RWPE1 (cell line): ENCODE measurements around the gene VWA5B1.

Experiments used
- CTCF ChIA-PET: fragments of 350-600 bp; sonication (Branson Sonifier 250); formaldehyde crosslinking; extraction: SDS; loops from one replicate; lab custom pipeline; 2021; lab: Yijun Ruan, JAX
- POLR2A ChIA-PET: fragments of 400-600 bp; formaldehyde crosslinking; extraction: SDS; loops from one replicate; lab custom pipeline; 2020; ENCODE audit warnings: antibody characterized with exemption; ENCODE audit not compliant: low non-redundant PET; lab: Yijun Ruan, JAX
- DNase-seq: peaks from one replicate; pipeline ENCODE4 v3.0.0; 2012; ENCODE audit warnings: low spot score
- H3K27ac ChIP-seq: fragments of 450-650 bp; 2 replicates; pipeline ENCODE4 v1.5.1; 2017
- TF ChIP-seq, protein P1 (sequence below): fragments of 450-650 bp; conservative IDR thresholded peaks from 2 replicates; pipeline ENCODE4 v1.5.1; 2017; ENCODE audit warnings: low read depth, mild to moderate bottlenecking

Gene VWA5B1

GRCh38 chr1:20291645-20292084 is 990 bp downstream of the VWA5B1 start:
- no peak for DNase-seq
- H3K27ac ChIP-seq = no peak overlapping the region
- CTCF ChIA-PET = no interaction called here
- TF ChIP-seq, protein P1, sequence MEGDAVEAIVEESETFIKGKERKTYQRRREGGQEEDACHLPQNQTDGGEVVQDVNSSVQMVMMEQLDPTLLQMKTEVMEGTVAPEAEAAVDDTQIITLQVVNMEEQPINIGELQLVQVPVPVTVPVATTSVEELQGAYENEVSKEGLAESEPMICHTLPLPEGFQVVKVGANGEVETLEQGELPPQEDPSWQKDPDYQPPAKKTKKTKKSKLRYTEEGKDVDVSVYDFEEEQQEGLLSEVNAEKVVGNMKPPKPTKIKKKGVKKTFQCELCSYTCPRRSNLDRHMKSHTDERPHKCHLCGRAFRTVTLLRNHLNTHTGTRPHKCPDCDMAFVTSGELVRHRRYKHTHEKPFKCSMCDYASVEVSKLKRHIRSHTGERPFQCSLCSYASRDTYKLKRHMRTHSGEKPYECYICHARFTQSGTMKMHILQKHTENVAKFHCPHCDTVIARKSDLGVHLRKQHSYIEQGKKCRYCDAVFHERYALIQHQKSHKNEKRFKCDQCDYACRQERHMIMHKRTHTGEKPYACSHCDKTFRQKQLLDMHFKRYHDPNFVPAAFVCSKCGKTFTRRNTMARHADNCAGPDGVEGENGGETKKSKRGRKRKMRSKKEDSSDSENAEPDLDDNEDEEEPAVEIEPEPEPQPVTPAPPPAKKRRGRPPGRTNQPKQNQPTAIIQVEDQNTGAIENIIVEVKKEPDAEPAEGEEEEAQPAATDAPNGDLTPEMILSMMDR = no peak
- POLR2A ChIA-PET = no interaction called here

GRCh38 chr1:20298626-20299025 is 8.0 kb downstream of the VWA5B1 start:
- no peak for DNase-seq
- no peak overlapping the region for H3K27ac ChIP-seq
- CTCF ChIA-PET = no interaction called here
- TF ChIP-seq, protein P1 = no peak
- POLR2A ChIA-PET = no interaction called here

GRCh38 chr1:20301463-20302107 is 10.9 kb downstream of the VWA5B1 start:
- ChIA-PET CTCF (no interaction called here), POLR2A (no interaction called here)
- no peak for DNase-seq
- H3K27ac ChIP-seq = no peak overlapping the region
- TF ChIP-seq, protein P1 = no peak

- POLR2A ChIA-PET = no interaction called here
- no peak for DNase-seq
- H3K27ac ChIP-seq = no peak overlapping the region
- CTCF ChIA-PET = no interaction called here
- TF ChIP-seq, protein P1 = no peak
Measured at GRCh38 chr1:20302108-20302471, 11.4 kb downstream of the VWA5B1 start.

- TF ChIP-seq, protein P1 = no peak
- CTCF ChIA-PET = interaction anchor here (0.8 kb wide), 1 partner anchor 210 kb away, joined by 3 read pairs; no protein-coding TSS in a partner anchor
- no peak overlapping the region for H3K27ac ChIP-seq
- no peak for DNase-seq
- POLR2A ChIA-PET = no interaction called here
Measured at GRCh38 chr1:20307026-20307425, 16.4 kb downstream of the VWA5B1 start.

DNA sequence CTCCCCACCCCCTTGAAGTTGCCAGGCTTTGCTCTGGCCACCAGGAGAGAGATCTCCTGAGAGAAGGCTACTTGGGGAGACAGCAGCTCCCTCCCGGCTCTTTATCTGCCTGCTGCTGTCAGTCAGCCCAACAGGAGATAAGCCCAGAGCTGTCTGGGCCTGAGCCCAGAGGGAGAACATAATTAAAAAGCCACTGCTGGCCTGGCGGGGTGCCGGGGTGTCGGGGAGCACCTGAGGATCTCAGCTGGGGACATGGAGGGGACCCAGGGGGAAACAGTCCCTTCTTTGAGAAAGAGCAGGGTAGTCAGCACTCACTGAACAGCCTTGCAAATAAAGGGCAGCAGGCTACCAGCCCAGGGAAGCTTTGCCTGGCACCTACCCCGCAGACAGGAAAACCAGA is 17.9 kb downstream of the VWA5B1 start:
- H3K27ac ChIP-seq = no peak overlapping the region
- TF ChIP-seq, protein P1 = no peak
- ChIA-PET CTCF (no interaction called here), POLR2A (no interaction called here)
- no peak for DNase-seq
